HG02885 (cell line): ENCODE data around the gene TANGO2.

Experiments
- ATAC-seq: cut with Tn5 transposase; IDR thresholded peaks from one replicate; pipeline ENCODE4 v1.9.1; 2021; ENCODE audit warnings: mild to moderate bottlenecking; ENCODE audit not compliant: unreplicated experiment, poor library complexity

TANGO2 gene

GRCh38 chr22:19994851-19995610, 25.9 kb upstream of the TANGO2 start:
- ATAC-seq = no peak

- ATAC-seq = no peak
Measured at GRCh38 chr22:19995611-19996339, 25.1 kb upstream of the TANGO2 start.

- no peak for ATAC-seq
Measured at GRCh38 chr22:19996694-19997384, 24.1 kb upstream of the TANGO2 start.

GRCh38 chr22:19997561-19998231, 23.2 kb upstream of the TANGO2 start:
- no peak for ATAC-seq

- no peak for ATAC-seq
Measured at GRCh38 chr22:19998232-19998951, 22.5 kb upstream of the TANGO2 start.

- no peak for ATAC-seq
Measured at GRCh38 chr22:19998991-19999820, 21.7 kb upstream of the TANGO2 start.

GRCh38 chr22:20000246-20001081, 20.4 kb upstream of the TANGO2 start:
- no peak for ATAC-seq

GRCh38 chr22:20001082-20001638, 19.8 kb upstream of the TANGO2 start:
- ATAC-seq = no peak

GRCh38 chr22:20002128-20002527, 18.8 kb upstream of the TANGO2 start:
- ATAC-seq = no peak

- ATAC-seq = no peak
Measured at GRCh38 chr22:20002636-20003035, 18.3 kb upstream of the TANGO2 start.

GRCh38 chr22:20003304-20003703, 17.6 kb upstream of the TANGO2 start:
- no peak for ATAC-seq

- ATAC-seq = no peak
Measured at GRCh38 chr22:20004464-20004863, 16.4 kb upstream of the TANGO2 start.

GRCh38 chr22:20008221-20008995, 12.5 kb upstream of the TANGO2 start:
- ATAC-seq = no peak

GRCh38 chr22:20009018-20009491, 11.9 kb upstream of the TANGO2 start:
- ATAC-seq = no peak

- ATAC-seq = no peak
Measured at GRCh38 chr22:20009582-20010306, 11.2 kb upstream of the TANGO2 start.

GRCh38 chr22:20010307-20011122, 10.4 kb upstream of the TANGO2 start:
- no peak for ATAC-seq
